Inflammatory macrophage treated with lipopolysaccharide for 1 hour (primary cell): ENCODE data around the gene ATP1B4.
"Not testable (repeated sequence)": the region's sequence is repeated elsewhere in the genome, so short reads cannot be mapped to it uniquely, and the experiment has no call there.

Experiments
- DNase-seq, 2 donors: peaks; one replicate each; pipeline ENCODE4 v3.0.0-alpha.2; 2020 to 2022

Gene ATP1B4

GRCh38 chrX:120361764-120362305 lies at the start of gene ATP1B4:
ATP1B4 (plus strand) TSS chrX:120362089; CDS start chrX:120362169, 80 bp downstream.
- DNase-seq = no peak

GRCh38 chrX:120315776-120316175 lies 46.1 kb upstream of the ATP1B4 start:
- no peak for DNase-seq

- DNase-seq = peak in 1 of 2 donors; percentile 12
These were observed 45.2 kb upstream of the ATP1B4 start for GRCh38 chrX:120316587-120317283.

GRCh38 chrX:120318411-120318810 lies 43.5 kb upstream of the ATP1B4 start:
- DNase-seq = no peak

- DNase-seq = no peak
These were observed 40.2 kb upstream of the ATP1B4 start for GRCh38 chrX:120321520-120322281.

- DNase-seq = no peak
These were observed 30.8 kb upstream of the ATP1B4 start for GRCh38 chrX:120331116-120331515.

GRCh38 chrX:120332394-120332793 lies 29.5 kb upstream of the ATP1B4 start:
- DNase-seq = no peak

- no peak for DNase-seq
These were observed 27.7 kb upstream of the ATP1B4 start for GRCh38 chrX:120334151-120334550.

- DNase-seq = no peak
These were observed 27.3 kb upstream of the ATP1B4 start for GRCh38 chrX:120334603-120335002.

- peak in 1 of 2 donors; percentile 29 for DNase-seq
These were observed 26.6 kb upstream of the ATP1B4 start for GRCh38 chrX:120335289-120335688.

- DNase-seq = no peak
These were observed 25.0 kb upstream of the ATP1B4 start for GRCh38 chrX:120336899-120337298.

GRCh38 chrX:120344566-120344965 lies 17.3 kb upstream of the ATP1B4 start:
- not testable (repeated sequence) for DNase-seq

- no peak for DNase-seq
These were observed 11.3 kb upstream of the ATP1B4 start for GRCh38 chrX:120350450-120351138.

- no peak for DNase-seq
These were observed 5.8 kb upstream of the ATP1B4 start for GRCh38 chrX:120356084-120356483.

- DNase-seq = peak in 1 of 2 donors; percentile 40
These were observed 4.7 kb upstream of the ATP1B4 start for GRCh38 chrX:120357186-120357585.

- DNase-seq = peak in 1 of 2 donors; percentile 46
These were observed 3.0 kb upstream of the ATP1B4 start for GRCh38 chrX:120358737-120359456.

GRCh38 chrX:120365320-120365719 lies 3.4 kb downstream of the ATP1B4 start:
- DNase-seq = no peak

GRCh38 chrX:120365968-120366367 lies 4.1 kb downstream of the ATP1B4 start:
- DNase-seq = no peak

- no peak for DNase-seq
These were observed 4.9 kb downstream of the ATP1B4 start for GRCh38 chrX:120366794-120367193.

- no peak for DNase-seq
These were observed 5.7 kb downstream of the ATP1B4 start for GRCh38 chrX:120367402-120368109.

- peak in 1 of 2 donors; percentile 8 for DNase-seq
These were observed 10.9 kb downstream of the ATP1B4 start for GRCh38 chrX:120372667-120373370.
